HepG2 (cell line): Measurements from ENCODE around the gene ORC3.

Source experiments
- EP300 ChIP-seq, 3 experiments: sonication (generic) in 1 of 3; formaldehyde crosslinking in 1 of 3; IDR thresholded peaks; 2 replicates each; pipeline versions ENCODE4 v1.5.1 to v1.6.1; 2011 to 2020; ENCODE audit warnings: low read depth in 2 of 3, low read length in 2 of 3, borderline replicate concordance in 1 of 3, improper control_type of control experiment in 1 of 3, mild to moderate bottlenecking in 1 of 3, missing genetic modification reagents in 1 of 3, moderate library complexity in 1 of 3
- MATR3 ChIP-seq: sonication (generic); formaldehyde crosslinking; IDR thresholded peaks from 2 replicates; pipeline ENCODE4 v1.4.0; 2020; ENCODE audit warnings: missing genetic modification reagents
- NFE2 ChIP-seq: sonication (generic); formaldehyde crosslinking; IDR thresholded peaks from 2 replicates; pipeline ENCODE4 v1.4.0; 2020; ENCODE audit warnings: missing genetic modification reagents
- POLR2A ChIP-seq, 2 experiments: IDR thresholded peaks; 2 replicates each; pipeline ENCODE4 v1.6.1; 2011; ENCODE audit warnings: low read depth in 2 of 2, low read length in 2 of 2, mild to moderate bottlenecking in 1 of 2, moderate library complexity in 1 of 2; ENCODE audit not compliant: insufficient read depth in 1 of 2
- SOX6 ChIP-seq, 2 experiments: fragments of 450-650 bp in 1 of 2; sonication (generic) in 1 of 2; formaldehyde crosslinking in 1 of 2; IDR thresholded peaks; 2 replicates each; pipeline versions ENCODE4 v1.4.0 to v1.6.1; 2017 to 2020; ENCODE audit warnings: antibody characterized with exemption in 1 of 2, mild to moderate bottlenecking in 1 of 2, missing genetic modification reagents in 1 of 2
- ZNF24 ChIP-seq: fragments of 450-650 bp; IDR thresholded peaks from 2 replicates; pipeline ENCODE4 v1.6.1; 2017; ENCODE audit warnings: antibody characterized with exemption, mild to moderate bottlenecking
- ZNF335 ChIP-seq: sonication (generic); formaldehyde crosslinking; IDR thresholded peaks from 2 replicates; pipeline ENCODE4 v1.4.0; 2020; ENCODE audit warnings: missing genetic modification reagents
- ZNF589 ChIP-seq: sonication (generic); formaldehyde crosslinking; conservative IDR thresholded peaks from 2 replicates; pipeline ENCODE4 v1.8.0; 2022; ENCODE audit warnings: mild to moderate bottlenecking, moderate library complexity, missing genetic modification reagents
- TF ChIP-seq, protein P1 (sequence below): IDR thresholded peaks from 2 replicates; pipeline ENCODE4 v1.6.1; 2016
- TF ChIP-seq, protein P2 (sequence below): sonication (generic); formaldehyde crosslinking; IDR thresholded peaks from 2 replicates; pipeline ENCODE4 v1.5.0; 2020; ENCODE audit warnings: mild to moderate bottlenecking, missing genetic modification reagents, moderate library complexity

DNA sequence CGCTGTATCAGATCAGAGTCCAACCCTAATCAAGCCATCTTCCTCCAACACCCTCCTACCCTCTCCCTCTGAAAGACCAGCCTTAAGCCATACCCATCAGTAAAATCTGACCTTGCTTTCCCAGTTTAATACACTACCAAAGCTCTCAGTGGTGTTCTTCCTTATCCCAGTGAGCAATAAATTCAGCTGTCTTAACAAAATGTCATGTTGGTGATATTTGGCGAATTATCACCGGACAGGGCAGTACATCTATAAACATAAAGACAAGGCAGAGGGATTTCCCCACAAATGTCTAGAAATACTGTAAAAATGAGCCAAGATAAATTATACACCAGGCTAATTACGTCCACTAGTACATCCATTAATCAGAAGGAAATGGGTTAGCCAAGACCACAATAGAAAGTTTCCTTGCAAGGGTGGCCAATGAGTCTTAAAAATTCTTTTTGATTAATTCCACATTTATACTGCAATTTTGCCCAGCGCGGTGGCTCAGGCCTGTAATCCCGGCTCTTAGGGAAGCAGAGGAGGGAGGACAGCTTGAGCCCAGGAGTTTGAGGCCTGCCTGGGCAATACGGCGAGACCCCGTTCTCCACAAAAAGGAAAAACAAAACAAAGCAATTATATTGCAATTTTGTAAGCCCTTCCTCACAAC lies 1.1 kb upstream of the ORC3 start:
- TF ChIP-seq, protein P1, sequence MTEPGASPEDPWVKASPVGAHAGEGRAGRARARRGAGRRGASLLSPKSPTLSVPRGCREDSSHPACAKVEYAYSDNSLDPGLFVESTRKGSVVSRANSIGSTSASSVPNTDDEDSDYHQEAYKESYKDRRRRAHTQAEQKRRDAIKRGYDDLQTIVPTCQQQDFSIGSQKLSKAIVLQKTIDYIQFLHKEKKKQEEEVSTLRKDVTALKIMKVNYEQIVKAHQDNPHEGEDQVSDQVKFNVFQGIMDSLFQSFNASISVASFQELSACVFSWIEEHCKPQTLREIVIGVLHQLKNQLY (CRISPR knock-in tag), result no peak
- TF ChIP-seq POLR2A (IDR thresholded peaks at IDR 0.05; ENCODE audit: insufficient read depth in 1 of 2, low read depth in 2 of 2, low read length in 2 of 2) (no peak), NFE2 (CRISPR knock-in tag) (no peak), EP300 (IDR thresholded peaks at IDR 0.05; ENCODE audit: low read depth in 2 of 2, low read length in 2 of 2) (no peak), EP300 (CRISPR knock-in tag; IDR thresholded peaks at IDR 0.05; ENCODE audit: borderline replicate concordance) (no peak), ZNF335 (CRISPR knock-in tag) (no peak), ZNF24 (no peak), ZNF589 (CRISPR knock-in tag) (no peak), MATR3 (CRISPR knock-in tag) (no peak), SOX6 (IDR thresholded peaks at IDR 0.05) (no peak), SOX6 (CRISPR knock-in tag; IDR thresholded peaks at IDR 0.05) (no peak)
- TF ChIP-seq, protein P2, sequence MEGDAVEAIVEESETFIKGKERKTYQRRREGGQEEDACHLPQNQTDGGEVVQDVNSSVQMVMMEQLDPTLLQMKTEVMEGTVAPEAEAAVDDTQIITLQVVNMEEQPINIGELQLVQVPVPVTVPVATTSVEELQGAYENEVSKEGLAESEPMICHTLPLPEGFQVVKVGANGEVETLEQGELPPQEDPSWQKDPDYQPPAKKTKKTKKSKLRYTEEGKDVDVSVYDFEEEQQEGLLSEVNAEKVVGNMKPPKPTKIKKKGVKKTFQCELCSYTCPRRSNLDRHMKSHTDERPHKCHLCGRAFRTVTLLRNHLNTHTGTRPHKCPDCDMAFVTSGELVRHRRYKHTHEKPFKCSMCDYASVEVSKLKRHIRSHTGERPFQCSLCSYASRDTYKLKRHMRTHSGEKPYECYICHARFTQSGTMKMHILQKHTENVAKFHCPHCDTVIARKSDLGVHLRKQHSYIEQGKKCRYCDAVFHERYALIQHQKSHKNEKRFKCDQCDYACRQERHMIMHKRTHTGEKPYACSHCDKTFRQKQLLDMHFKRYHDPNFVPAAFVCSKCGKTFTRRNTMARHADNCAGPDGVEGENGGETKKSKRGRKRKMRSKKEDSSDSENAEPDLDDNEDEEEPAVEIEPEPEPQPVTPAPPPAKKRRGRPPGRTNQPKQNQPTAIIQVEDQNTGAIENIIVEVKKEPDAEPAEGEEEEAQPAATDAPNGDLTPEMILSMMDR (CRISPR knock-in tag), result no peak
